ENCODE measurements around the gene PDCD1LG2. TPM values are rescaled to one million over a fixed set of nuclear protein-coding genes. Genes with fewer than 3 reads are reported as not detected.

Gene PDCD1LG2
- polyA plus RNA-seq, 1 of the 3 experiments (the other 2 are of a cell fraction) = 11.1 TPM

DNA sequence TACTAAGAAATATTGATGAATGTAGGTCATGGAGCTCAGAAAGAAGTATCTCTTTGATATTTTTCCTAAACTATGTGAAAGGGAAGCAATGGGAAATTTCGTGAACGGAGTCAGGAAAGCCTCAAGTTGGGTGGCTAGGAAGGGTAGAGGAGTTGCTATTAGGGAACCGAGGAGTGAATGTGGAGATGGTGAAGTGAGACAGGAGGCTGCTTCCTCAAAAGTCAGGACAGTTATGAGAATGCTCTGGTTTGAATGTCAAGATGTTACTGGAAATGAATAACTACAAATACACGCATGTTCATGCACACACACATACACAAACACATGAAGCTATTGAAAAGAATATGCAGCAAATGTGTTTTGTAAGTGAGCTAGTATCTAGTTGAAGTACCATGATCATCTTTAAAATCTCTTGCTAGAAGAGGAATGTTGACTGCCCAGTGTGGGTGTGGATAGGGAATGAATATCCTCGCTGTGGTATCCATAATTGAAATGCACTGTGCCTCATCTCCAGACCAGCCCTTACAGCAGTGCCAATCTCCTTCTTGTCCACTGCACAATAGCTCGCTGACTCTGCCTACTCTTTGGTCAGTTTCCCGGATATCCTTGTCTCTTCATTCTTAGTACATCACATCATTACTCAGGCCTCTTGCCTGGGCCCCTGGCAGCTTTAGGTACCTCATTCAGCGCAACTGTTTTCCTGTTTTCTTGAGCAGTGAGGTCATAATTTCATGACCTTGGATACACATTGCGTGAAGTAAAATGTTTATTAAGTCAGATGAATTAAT lies 21.9 kb upstream of the PDCD1LG2 start:
- ChIA-PET CTCF (interaction anchor here (0.6 kb wide), 2 partner anchors 18 to 112 kb away, joined by 3 read pairs; no protein-coding TSS in a partner anchor), POLR2A (no interaction called here)
- H3K79me2 ChIP-seq (ENCODE audit: insufficient read depth) = no peaks in the 10 kb centered on the region
- H3K27me3 ChIP-seq (ENCODE audit: insufficient read depth) = no peaks in the 10 kb centered on the region
- H3K9ac ChIP-seq = no peak overlapping the region
- H3K4me2 ChIP-seq = no peak overlapping the region
- H3K9me2 ChIP-seq = no peaks in the 10 kb centered on the region
- no peak for TF ChIP-seq TCF12 (IDR thresholded peaks at IDR 0.05)
- TF ChIP-seq MEF2A (IDR thresholded peaks at IDR 0.05; ENCODE audit: borderline replicate concordance, low read depth) = no peak
- TF ChIP-seq, protein P1, sequence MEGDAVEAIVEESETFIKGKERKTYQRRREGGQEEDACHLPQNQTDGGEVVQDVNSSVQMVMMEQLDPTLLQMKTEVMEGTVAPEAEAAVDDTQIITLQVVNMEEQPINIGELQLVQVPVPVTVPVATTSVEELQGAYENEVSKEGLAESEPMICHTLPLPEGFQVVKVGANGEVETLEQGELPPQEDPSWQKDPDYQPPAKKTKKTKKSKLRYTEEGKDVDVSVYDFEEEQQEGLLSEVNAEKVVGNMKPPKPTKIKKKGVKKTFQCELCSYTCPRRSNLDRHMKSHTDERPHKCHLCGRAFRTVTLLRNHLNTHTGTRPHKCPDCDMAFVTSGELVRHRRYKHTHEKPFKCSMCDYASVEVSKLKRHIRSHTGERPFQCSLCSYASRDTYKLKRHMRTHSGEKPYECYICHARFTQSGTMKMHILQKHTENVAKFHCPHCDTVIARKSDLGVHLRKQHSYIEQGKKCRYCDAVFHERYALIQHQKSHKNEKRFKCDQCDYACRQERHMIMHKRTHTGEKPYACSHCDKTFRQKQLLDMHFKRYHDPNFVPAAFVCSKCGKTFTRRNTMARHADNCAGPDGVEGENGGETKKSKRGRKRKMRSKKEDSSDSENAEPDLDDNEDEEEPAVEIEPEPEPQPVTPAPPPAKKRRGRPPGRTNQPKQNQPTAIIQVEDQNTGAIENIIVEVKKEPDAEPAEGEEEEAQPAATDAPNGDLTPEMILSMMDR (IDR thresholded peaks at IDR 0.05) = no peak
- TF ChIP-seq PBX3 (IDR thresholded peaks at IDR 0.05) = no peak
- no peak for TF ChIP-seq RFX5 (IDR thresholded peaks at IDR 0.05; ENCODE audit: low read length)
- no peak for TF ChIP-seq SIN3A (IDR thresholded peaks at IDR 0.05; ENCODE audit: borderline replicate concordance, low read depth, low read length)
- TF ChIP-seq, protein P2, sequence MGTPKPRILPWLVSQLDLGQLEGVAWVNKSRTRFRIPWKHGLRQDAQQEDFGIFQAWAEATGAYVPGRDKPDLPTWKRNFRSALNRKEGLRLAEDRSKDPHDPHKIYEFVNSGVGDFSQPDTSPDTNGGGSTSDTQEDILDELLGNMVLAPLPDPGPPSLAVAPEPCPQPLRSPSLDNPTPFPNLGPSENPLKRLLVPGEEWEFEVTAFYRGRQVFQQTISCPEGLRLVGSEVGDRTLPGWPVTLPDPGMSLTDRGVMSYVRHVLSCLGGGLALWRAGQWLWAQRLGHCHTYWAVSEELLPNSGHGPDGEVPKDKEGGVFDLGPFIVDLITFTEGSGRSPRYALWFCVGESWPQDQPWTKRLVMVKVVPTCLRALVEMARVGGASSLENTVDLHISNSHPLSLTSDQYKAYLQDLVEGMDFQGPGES (IDR thresholded peaks at IDR 0.05; ENCODE audit: low read depth, low read length) = no peak
- no peak for TF ChIP-seq NFIC (IDR thresholded peaks at IDR 0.05; ENCODE audit: borderline replicate concordance)
- no peak for TF ChIP-seq JUND (IDR thresholded peaks at IDR 0.05)
- TF ChIP-seq GABPA (IDR thresholded peaks at IDR 0.05; ENCODE audit: low read depth) = no peak
- TF ChIP-seq YY1 (IDR thresholded peaks at IDR 0.05; ENCODE audit: low read depth) = no peak
- no peak for TF ChIP-seq CHD2 (IDR thresholded peaks at IDR 0.05; ENCODE audit: low read length, partially characterized antibody)
- WGBS (ENCODE audit: low lambda C conversion rate) = 82% methylated on average over 9 of the region's 9 CpGs
- no peak for DNase-seq
- no peak overlapping the region for H3K4me3 ChIP-seq (ENCODE audit: low read depth in 2 of 2, low read length in 1 of 2)
- H3K36me3 ChIP-seq (replicated peaks in 1 of 2; ENCODE audit: control insufficient read depth in 1 of 2, insufficient read depth in 2 of 2, low read length in 1 of 2) = no peaks in the 10 kb centered on the region
- H3F3A ChIP-seq (replicated peaks; ENCODE audit: insufficient read depth) = peaks cover 12% of the 10 kb centered on the region
- H4K20me1 ChIP-seq (ENCODE audit: insufficient read depth) = no peaks in the 10 kb centered on the region
- no peaks in the 10 kb centered on the region for H3K4me1 ChIP-seq (ENCODE audit: control insufficient read depth in 1 of 2, insufficient read depth in 2 of 2, low read depth in 1 of 2, low read length in 1 of 2)
- H3K9me3 ChIP-seq = no peaks in the 10 kb centered on the region
- no peak overlapping the region for H2AFZ ChIP-seq (ENCODE audit: low read depth)
- no peak overlapping the region for H3K27ac ChIP-seq (ENCODE audit: low read depth in 2 of 2, low read length in 1 of 2)

Measured in SK-N-SH (cell line).